GM18870 (cell line): ENCODE measurements around the gene GPX5.
A peak's percentile ranks its signal among the peaks of the same experiment; 100 is the strongest.
"Not testable (repeated sequence)": the region's sequence is repeated elsewhere in the genome, so short reads cannot be mapped to it uniquely, and the experiment has no call there.

Experiments
- ATAC-seq: cut with Tn5 transposase; IDR thresholded peaks from one replicate; pipeline ENCODE4 v1.9.1; 2021; ENCODE audit warnings: moderate library complexity; ENCODE audit not compliant: unreplicated experiment

GPX5 gene

GRCh38 chr6:28511628-28512300, 13.9 kb upstream of the GPX5 start:
- ATAC-seq = no peak

- not testable (repeated sequence) for ATAC-seq
Observed at GRCh38 chr6:28512387-28512786, 13.3 kb upstream of the GPX5 start.

GRCh38 chr6:28515676-28516075, 10.0 kb upstream of the GPX5 start, which contains the start of gene GPX6:
TSS of gene GPX6 (minus strand) at chr6:28515793. CDS start at chr6:28515743, 50 bp downstream.
- no peak for ATAC-seq

GRCh38 chr6:28517964-28518363, 7.7 kb upstream of the GPX5 start:
- no peak for ATAC-seq

- ATAC-seq = no peak
Observed at GRCh38 chr6:28522594-28523240, 3.0 kb upstream of the GPX5 start.

- no peak for ATAC-seq
Observed at GRCh38 chr6:28523241-28523622, 2.4 kb upstream of the GPX5 start.

GRCh38 chr6:28530777-28531176, 5.1 kb downstream of the GPX5 start:
- no peak for ATAC-seq

- ATAC-seq = no peak
Observed at GRCh38 chr6:28531479-28532128, 5.9 kb downstream of the GPX5 start.

- ATAC-seq = no peak
Observed at GRCh38 chr6:28534306-28534705, 8.6 kb downstream of the GPX5 start.

- no peak for ATAC-seq
Observed at GRCh38 chr6:28534875-28535274, 9.2 kb downstream of the GPX5 start.

GRCh38 chr6:28537065-28537464, 11.4 kb downstream of the GPX5 start:
- no peak for ATAC-seq

GRCh38 chr6:28537509-28538140, 11.9 kb downstream of the GPX5 start:
- ATAC-seq = no peak

GRCh38 chr6:28541996-28542395, 16.3 kb downstream of the GPX5 start:
- ATAC-seq = no peak

- ATAC-seq = peak; percentile 42
Observed at GRCh38 chr6:28542440-28543296, 17.0 kb downstream of the GPX5 start.

GRCh38 chr6:28543651-28544610, 18.2 kb downstream of the GPX5 start:
- ATAC-seq = no peak

GRCh38 chr6:28545955-28546354, 20.3 kb downstream of the GPX5 start:
- ATAC-seq = no peak

- not testable (repeated sequence) for ATAC-seq
Observed at GRCh38 chr6:28547003-28547402, 21.3 kb downstream of the GPX5 start.

- ATAC-seq = no peak
Observed at GRCh38 chr6:28551891-28552666, 26.4 kb downstream of the GPX5 start.
